GM12878 (cell line): ENCODE results near the gene PRDM16.

Experiments
- CBX5 ChIP-seq: sonication (generic); IDR thresholded peaks from 2 replicates; pipeline ENCODE4 v1.6.1; 2016; ENCODE audit warnings: low read depth, moderate library complexity, mild to moderate bottlenecking, inconsistent platforms
- ESRRA ChIP-seq: IDR thresholded peaks from 2 replicates; pipeline ENCODE4 v1.6.1; 2012; ENCODE audit warnings: mild to moderate bottlenecking, low read length, improper control_type of control experiment
- MYC ChIP-seq: IDR thresholded peaks from 2 replicates; pipeline ENCODE4 v1.6.1; 2011; ENCODE audit warnings: mild to moderate bottlenecking, low read length, moderate library complexity, inconsistent platforms; ENCODE audit not compliant: insufficient read depth, insufficient replicate concordance, insufficient read length, severe bottlenecking
- POLR2A ChIP-seq: IDR thresholded peaks from 2 replicates; pipeline ENCODE4 v1.6.1; 2011; ENCODE audit warnings: low read depth, mild to moderate bottlenecking, low read length
- POLR2AphosphoS2 ChIP-seq: IDR thresholded peaks from 2 replicates; pipeline ENCODE4 v1.6.1; 2011; ENCODE audit warnings: low read depth, mild to moderate bottlenecking, low read length, improper control_type of control experiment, moderate library complexity

DNA sequence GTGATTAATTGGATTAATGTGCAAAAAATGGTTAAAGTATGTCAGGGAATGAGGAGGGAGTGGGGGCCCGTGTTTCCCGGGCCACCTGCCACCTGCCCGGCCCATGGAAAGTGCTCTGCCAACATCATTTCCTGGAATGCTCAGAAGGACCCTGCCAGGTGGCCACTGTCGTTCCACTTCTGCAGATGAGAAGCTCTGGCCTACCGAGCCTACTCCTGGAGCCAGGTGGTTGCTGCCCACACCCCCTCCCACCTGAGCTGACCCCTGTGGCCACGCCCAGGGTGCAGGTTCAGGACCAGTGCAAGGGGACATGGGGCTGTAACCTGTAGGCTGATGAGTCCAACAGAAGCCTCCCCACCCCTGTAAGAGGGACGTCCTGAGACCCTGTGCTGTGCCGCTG lies 99.7 kb downstream of the PRDM16 start:
- no peak for TF ChIP-seq MYC
- TF ChIP-seq ESRRA: no peak
- TF ChIP-seq POLR2AphosphoS2: no peak
- TF ChIP-seq CBX5: no peak
- TF ChIP-seq POLR2A: no peak
